Neuronal stem cell (in vitro differentiated cells): ENCODE data around the gene CEP57L1.
"Not testable (repeated sequence)": the region's sequence is repeated elsewhere in the genome, so short reads cannot be mapped to it uniquely, and the experiment has no call there.

ENCODE experiments used
- DNase-seq: peaks from one replicate; pipeline ENCODE4 v3.0.0-alpha.2; 2013; ENCODE audit warnings: low spot score
- H2AFZ ChIP-seq: one replicate; pipeline ENCODE4 v1.6.1; 2013; ENCODE audit warnings: mild to moderate bottlenecking, low read length, inconsistent platforms
- H2AK5ac ChIP-seq: 2 replicates; pipeline ENCODE4 v1.6.1; 2013; ENCODE audit warnings: low read depth, mild to moderate bottlenecking, inconsistent platforms, low read length, moderate library complexity, mixed read lengths
- H2BK120ac ChIP-seq: 2 replicates; pipeline ENCODE4 v1.6.1; 2013; ENCODE audit warnings: low read depth, mild to moderate bottlenecking, inconsistent platforms, low read length, moderate library complexity, mixed read lengths
- H2BK12ac ChIP-seq: one replicate; pipeline ENCODE4 v1.6.1; 2013; ENCODE audit warnings: low read length, inconsistent platforms
- H2BK15ac ChIP-seq: 2 replicates; pipeline ENCODE4 v1.6.1; 2013; ENCODE audit warnings: mild to moderate bottlenecking, low read length, inconsistent platforms, mixed read lengths
- H2BK5ac ChIP-seq: one replicate; pipeline ENCODE4 v1.6.1; 2013; ENCODE audit warnings: inconsistent platforms, mild to moderate bottlenecking, low read length, moderate library complexity
- H3K14ac ChIP-seq: one replicate; pipeline ENCODE4 v1.6.1; 2013; ENCODE audit warnings: low read length, inconsistent platforms
- H3K18ac ChIP-seq: 2 replicates; pipeline ENCODE4 v1.6.1; 2013; ENCODE audit warnings: low read length, inconsistent platforms
- H3K23ac ChIP-seq: 2 replicates; pipeline ENCODE4 v1.6.1; 2013; ENCODE audit warnings: low read depth, mild to moderate bottlenecking, mixed read lengths, low read length, inconsistent platforms; ENCODE audit not compliant: poor library complexity
- H3K27ac ChIP-seq: replicated peaks from 3 replicates; pipeline ENCODE4 v1.5.1; 2013; ENCODE audit warnings: low read length, inconsistent platforms
- H3K27me3 ChIP-seq, 3 experiments: 2 replicates each; pipeline ENCODE4 v1.6.1; 2013; ENCODE audit warnings: low read length in 3 of 3, mild to moderate bottlenecking in 2 of 3, inconsistent platforms in 1 of 3, low read depth in 1 of 3, mixed read lengths in 1 of 3, moderate library complexity in 1 of 3; ENCODE audit not compliant: control insufficient read depth in 3 of 3, insufficient read depth in 3 of 3
- H3K36me3 ChIP-seq, 2 donors: replicated peaks in 1 of 2; 2 replicates each; pipeline ENCODE4 v1.6.1; 2013; ENCODE audit warnings: low read length in 2 of 2; ENCODE audit not compliant: control insufficient read depth in 2 of 2, insufficient read depth in 2 of 2
- H3K4ac ChIP-seq: 2 replicates; pipeline ENCODE4 v1.6.1; 2013; ENCODE audit warnings: inconsistent platforms, mild to moderate bottlenecking, low read length, moderate library complexity
- H3K4me1 ChIP-seq, 2 donors: 1 replicate in 1 of 2; 2 replicates in 1 of 2; pipeline ENCODE4 v1.6.1; 2013; ENCODE audit warnings: low read length in 2 of 2, low read depth in 1 of 2; ENCODE audit not compliant: control insufficient read depth in 2 of 2, insufficient read depth in 1 of 2
- H3K4me2 ChIP-seq: one replicate; pipeline ENCODE4 v1.6.1; 2013; ENCODE audit warnings: mild to moderate bottlenecking, low read length, inconsistent platforms; ENCODE audit not compliant: insufficient read depth, poor library complexity, severe bottlenecking
- H3K4me3 ChIP-seq, 2 donors: 2 replicates each; pipeline ENCODE4 v1.5.1; 2013; ENCODE audit warnings: low read length in 2 of 2, mild to moderate bottlenecking in 2 of 2, inconsistent platforms in 1 of 2, moderate library complexity in 1 of 2
- H3K79me1 ChIP-seq: one replicate; pipeline ENCODE4 v1.6.1; 2013; ENCODE audit warnings: low read depth, mild to moderate bottlenecking, inconsistent platforms, low read length, moderate library complexity
- H3K9ac ChIP-seq: one replicate; pipeline ENCODE4 v1.6.1; 2013; ENCODE audit warnings: mild to moderate bottlenecking, low read depth, low read length, inconsistent platforms; ENCODE audit not compliant: poor library complexity
- H3K9me3 ChIP-seq, 2 donors: replicated peaks in 1 of 2; 2 replicates each; pipeline versions ENCODE3 to v1.6.1; 2013; ENCODE audit warnings: low read length in 2 of 2, mild to moderate bottlenecking in 2 of 2, inconsistent platforms in 1 of 2, low read depth in 1 of 2, mixed read lengths in 1 of 2, moderate library complexity in 1 of 2; ENCODE audit not compliant: control insufficient read depth in 2 of 2, insufficient read depth in 1 of 2
- H4K8ac ChIP-seq: one replicate; pipeline ENCODE4 v1.6.1; 2013; ENCODE audit warnings: low read depth, mild to moderate bottlenecking, inconsistent platforms, low read length, moderate library complexity
- H4K91ac ChIP-seq: one replicate; pipeline ENCODE4 v1.6.1; 2013; ENCODE audit warnings: low read length, low read depth, mild to moderate bottlenecking, inconsistent platforms; ENCODE audit not compliant: poor library complexity
- WGBS, 2 donors: extraction: QIAGEN DNeasy Blood & Tissue Kit; methylation state at CpG; one replicate each; pipeline ENCODE4 v1.1.7; 2013; ENCODE audit warnings: missing lambda C conversion rate in 2 of 2, mixed read lengths in 1 of 2; ENCODE audit not compliant: insufficient read length in 2 of 2, insufficient replicate concordance in 1 of 2; ENCODE audit errors: extremely low coverage in 2 of 2; 5-methylcytosine and 5-hydroxymethylcytosine counted together

The CEP57L1 gene

GRCh38 chr6:109104512-109104911 lies 9.2 kb downstream of the CEP57L1 start:
- no peak overlapping the region for H2BK12ac ChIP-seq
- H2BK15ac ChIP-seq, result no peak overlapping the region
- no peak overlapping the region for H4K8ac ChIP-seq
- no peak overlapping the region for H3K9ac ChIP-seq
- WGBS, 2 donors, result no CpG with 5 or more reads among the region's 3 CpGs
- no peak overlapping the region for H3K27ac ChIP-seq
- no peaks in the 10 kb centered on the region for H3K4me1 ChIP-seq
- DNase-seq, result no peak
- H3K14ac ChIP-seq, result no peak overlapping the region
- H3K27me3 ChIP-seq, result no peaks in the 10 kb centered on the region
- no peak overlapping the region for H3K18ac ChIP-seq
- no peak overlapping the region for H2AK5ac ChIP-seq
- H3K9me3 ChIP-seq, result peaks cover 0 to 6% of the 10 kb centered on the region in 2 donors
- H3K23ac ChIP-seq, result no peak overlapping the region
- no peak overlapping the region for H4K91ac ChIP-seq
- H3K4me2 ChIP-seq, result no peak overlapping the region
- H3K4ac ChIP-seq, result no peak overlapping the region
- no peak overlapping the region for H3K4me3 ChIP-seq
- no peak overlapping the region for H2AFZ ChIP-seq
- H3K79me1 ChIP-seq, result peaks cover 1% of the 10 kb centered on the region
- H2BK5ac ChIP-seq, result no peak overlapping the region
- peaks cover 0 to 19% of the 10 kb centered on the region in 2 donors for H3K36me3 ChIP-seq
- no peak overlapping the region for H2BK120ac ChIP-seq

GRCh38 chr6:109105681-109106080 lies 10.4 kb downstream of the CEP57L1 start:
- H2BK15ac ChIP-seq, result no peak overlapping the region
- no peak overlapping the region for H3K27ac ChIP-seq
- no peak overlapping the region for H3K4me2 ChIP-seq
- no peak overlapping the region for H3K9ac ChIP-seq
- H3K4ac ChIP-seq, result no peak overlapping the region
- H3K18ac ChIP-seq, result no peak overlapping the region
- no peak overlapping the region for H2AK5ac ChIP-seq
- H3K27me3 ChIP-seq, result no peaks in the 10 kb centered on the region
- H3K23ac ChIP-seq, result no peak overlapping the region
- H3K79me1 ChIP-seq, result peaks cover 1% of the 10 kb centered on the region
- H3K14ac ChIP-seq, result no peak overlapping the region
- peaks cover 0 to 11% of the 10 kb centered on the region in 2 donors for H3K36me3 ChIP-seq
- no peak overlapping the region for H2BK5ac ChIP-seq
- no peak overlapping the region for H3K4me3 ChIP-seq
- H4K91ac ChIP-seq, result no peak overlapping the region
- peaks cover 0 to 6% of the 10 kb centered on the region in 2 donors for H3K9me3 ChIP-seq
- H2BK12ac ChIP-seq, result no peak overlapping the region
- no peak for DNase-seq
- H2BK120ac ChIP-seq, result no peak overlapping the region
- H3K4me1 ChIP-seq, result no peaks in the 10 kb centered on the region
- no CpG with 5 or more reads among the region's 5 CpGs for WGBS, 2 donors
- no peak overlapping the region for H4K8ac ChIP-seq
- H2AFZ ChIP-seq, result no peak overlapping the region

- H3K4me1 ChIP-seq, DNase-seq, H3K79me1 ChIP-seq, H4K8ac ChIP-seq, H2BK120ac ChIP-seq, H3K27ac ChIP-seq, H3K4me2 ChIP-seq, H2AFZ ChIP-seq, H3K36me3 ChIP-seq, H4K91ac ChIP-seq, H3K27me3 ChIP-seq, H3K23ac ChIP-seq, H2AK5ac ChIP-seq, H2BK5ac ChIP-seq, H2BK15ac ChIP-seq, H3K18ac ChIP-seq, H2BK12ac ChIP-seq, H3K9me3 ChIP-seq, H3K9ac ChIP-seq, H3K4ac ChIP-seq, H3K4me3 ChIP-seq, H3K14ac ChIP-seq: not testable (repeated sequence)
- no CpG with 5 or more reads among the region's 8 CpGs for WGBS, 2 donors
Measured at GRCh38 chr6:109109663-109110062, 14.4 kb downstream of the CEP57L1 start.

- not testable (repeated sequence) for H3K4ac ChIP-seq, H2BK5ac ChIP-seq, H3K36me3 ChIP-seq, H3K27me3 ChIP-seq, H3K4me2 ChIP-seq, H3K79me1 ChIP-seq, H3K18ac ChIP-seq, H3K9me3 ChIP-seq, H2BK120ac ChIP-seq, H3K14ac ChIP-seq, H4K8ac ChIP-seq, H3K9ac ChIP-seq, H2AK5ac ChIP-seq, H2AFZ ChIP-seq, H2BK15ac ChIP-seq, H3K4me3 ChIP-seq, H3K27ac ChIP-seq, H4K91ac ChIP-seq, H3K23ac ChIP-seq, H3K4me1 ChIP-seq, DNase-seq, H2BK12ac ChIP-seq
- no CpG with 5 or more reads among the region's 3 CpGs for WGBS, 2 donors
Measured at GRCh38 chr6:109112663-109113062, 17.4 kb downstream of the CEP57L1 start.
